AG04450 (cell line): Measurements from ENCODE around the gene LCMT2. TPM values are rescaled to one million over a fixed set of nuclear protein-coding genes. Genes with fewer than 3 reads are reported as not detected.

Experiments
- CTCF ChIA-PET: fragments of 300-600, 350-600 bp; formaldehyde crosslinking; extraction: SDS; loops from one replicate; lab custom pipeline; 2022; ENCODE audit warnings: antibody characterized with exemption, inconsistent platforms; lab: Charles Lee
- POLR2A ChIA-PET: fragments of 350-600 bp; formaldehyde crosslinking; extraction: SDS; loops from one replicate; lab custom pipeline; 2021; ENCODE audit warnings: antibody characterized with exemption, inconsistent platforms; lab: Yijun Ruan, JAX
- DNase-seq: peaks from one replicate; pipeline ENCODE4 v3.0.0-alpha.2; 2011; ENCODE audit warnings: low read depth, low spot score
- H3K27ac ChIP-seq: one replicate; pipeline ENCODE4 v1.5.1; 2012; ENCODE audit warnings: low read depth, low read length, control low read depth
- H3K27me3 ChIP-seq: one replicate; pipeline ENCODE4 v1.6.0; 2012; ENCODE audit warnings: low read length; ENCODE audit not compliant: control insufficient read depth, insufficient read depth
- H3K4me3 ChIP-seq: 2 replicates; pipeline ENCODE4 v1.5.1; 2011; ENCODE audit warnings: mild to moderate bottlenecking, low read depth, low read length, control low read depth
- H3K9me3 ChIP-seq: 2 replicates; pipeline ENCODE4 v1.5.1; 2012; ENCODE audit warnings: low read length; ENCODE audit not compliant: control insufficient read depth, insufficient read depth
- polyA minus RNA-seq: library from RNA; depleted of rRNA, polyadenylated mRNA; stranded (reverse); fragments of >200 nt; gene quantifications from 2 replicates; pipeline ENCODE4 v1.2.3, GENCODE V29; 2011; rRNA and poly(A)+ RNA removed
- polyA plus RNA-seq: library from polyadenylated mRNA; depleted of rRNA; stranded (reverse); fragments of >200 nt; gene quantifications from 2 replicates; pipeline ENCODE4 v1.2.3, GENCODE V29; 2011; rRNA removed
- TF ChIP-seq, protein P1 (sequence below): IDR thresholded peaks from 2 replicates; pipeline ENCODE4 v1.5.1; 2011; ENCODE audit warnings: low read depth, low read length, control low read depth, inconsistent platforms

Gene LCMT2
- polyA plus RNA-seq (11.2 and 11.7 TPM in 2 replicates), polyA minus RNA-seq (12.4 and 13.9 TPM in 2 replicates)

DNA sequence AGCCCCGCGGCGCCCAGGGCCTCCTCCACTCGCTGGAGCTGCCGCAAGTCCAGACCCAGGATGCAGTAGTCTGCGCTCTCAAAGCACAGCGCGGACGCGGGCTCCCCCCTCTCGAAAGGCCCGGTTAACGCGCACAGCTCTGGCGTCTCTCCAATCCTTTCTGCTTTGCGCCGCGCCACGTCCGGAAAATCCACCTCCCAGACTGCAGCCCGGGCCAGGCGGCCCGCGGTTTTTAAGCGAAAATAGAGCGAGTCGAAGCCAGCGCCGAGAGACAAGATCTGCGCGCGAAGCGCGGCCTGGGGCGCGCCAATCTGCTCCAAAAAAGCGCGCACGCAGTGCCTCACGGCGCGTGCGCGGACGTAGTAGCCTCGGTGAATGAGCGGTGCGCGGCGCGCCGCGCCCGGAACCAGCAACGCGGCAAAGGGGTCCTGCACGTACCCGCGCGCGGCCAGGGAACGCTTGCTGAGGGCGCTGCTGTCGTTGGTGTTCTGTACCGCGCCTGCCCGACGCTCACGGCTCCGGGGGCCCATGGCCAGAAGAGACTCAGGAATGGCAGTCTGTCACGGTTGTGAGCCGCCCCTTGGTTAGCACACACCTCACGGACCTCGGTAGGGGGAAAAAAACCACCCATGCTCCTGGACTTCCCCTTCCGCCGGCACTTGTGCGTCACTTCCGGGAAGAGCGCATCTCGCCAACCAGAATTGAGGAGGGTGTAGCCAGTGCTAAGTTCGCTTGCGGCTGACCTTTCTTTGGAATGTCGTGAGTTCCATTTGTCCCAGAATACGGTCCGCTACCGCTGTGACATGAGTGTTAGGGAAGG is at the start of gene LCMT2:
Gene LCMT2 (minus strand): TSS at position 614 of the 820 bp plus-strand sequence. CDS start 84 bp downstream, at position 530.
- CTCF ChIA-PET, result no interaction called here
- POLR2A ChIA-PET, result interaction anchor here (0.5 to 0.9 kb wide), 2 partner anchors 41 to 261 kb away, joined by 3 read pairs; partner anchors contain the start of genes TUBGCP4 and ZSCAN29

DNA sequence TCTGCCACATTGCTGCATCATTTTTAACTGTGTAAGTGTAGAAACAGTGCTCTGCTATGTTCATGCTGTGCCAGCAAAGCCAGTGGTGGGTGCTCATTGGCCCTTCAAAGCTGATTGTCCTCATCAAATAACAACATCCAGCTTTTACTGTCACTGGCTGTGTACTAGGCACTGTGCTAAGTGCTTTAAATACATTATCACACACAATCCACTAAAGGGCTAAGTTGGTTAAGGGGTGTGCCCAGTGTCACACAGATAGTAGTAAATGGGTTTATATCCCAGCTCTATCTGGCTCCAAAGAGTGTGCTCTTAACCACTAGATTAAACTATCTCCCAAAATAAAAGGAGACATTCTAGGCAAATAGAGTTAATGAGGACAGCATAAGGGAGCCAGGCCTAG is 48.2 kb upstream of the LCMT2 start:
- POLR2A ChIA-PET, result no interaction called here
- CTCF ChIA-PET, result no interaction called here
- no peaks in the 10 kb centered on the region for H3K27me3 ChIP-seq
- no peak overlapping the region for H3K27ac ChIP-seq
- no peak for DNase-seq
- no peak overlapping the region for H3K4me3 ChIP-seq
- TF ChIP-seq, protein P1, sequence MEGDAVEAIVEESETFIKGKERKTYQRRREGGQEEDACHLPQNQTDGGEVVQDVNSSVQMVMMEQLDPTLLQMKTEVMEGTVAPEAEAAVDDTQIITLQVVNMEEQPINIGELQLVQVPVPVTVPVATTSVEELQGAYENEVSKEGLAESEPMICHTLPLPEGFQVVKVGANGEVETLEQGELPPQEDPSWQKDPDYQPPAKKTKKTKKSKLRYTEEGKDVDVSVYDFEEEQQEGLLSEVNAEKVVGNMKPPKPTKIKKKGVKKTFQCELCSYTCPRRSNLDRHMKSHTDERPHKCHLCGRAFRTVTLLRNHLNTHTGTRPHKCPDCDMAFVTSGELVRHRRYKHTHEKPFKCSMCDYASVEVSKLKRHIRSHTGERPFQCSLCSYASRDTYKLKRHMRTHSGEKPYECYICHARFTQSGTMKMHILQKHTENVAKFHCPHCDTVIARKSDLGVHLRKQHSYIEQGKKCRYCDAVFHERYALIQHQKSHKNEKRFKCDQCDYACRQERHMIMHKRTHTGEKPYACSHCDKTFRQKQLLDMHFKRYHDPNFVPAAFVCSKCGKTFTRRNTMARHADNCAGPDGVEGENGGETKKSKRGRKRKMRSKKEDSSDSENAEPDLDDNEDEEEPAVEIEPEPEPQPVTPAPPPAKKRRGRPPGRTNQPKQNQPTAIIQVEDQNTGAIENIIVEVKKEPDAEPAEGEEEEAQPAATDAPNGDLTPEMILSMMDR, result no peak
- no peaks in the 10 kb centered on the region for H3K9me3 ChIP-seq

More for the DNA sequence above, at the start of gene LCMT2:
- Histone ChIP-seq H3K27ac (peak within 1 kb of the TSS; percentile 96), H3K4me3 (peak within 1 kb of the TSS; percentile 90), H3K9me3 (0 out of 2 replicates have a peak, but pooled peaks cover 7% of the 10 kb centered on the region), H3K27me3 (no peaks in the 10 kb centered on the region)
- DNase-seq, result peak; percentile 77
- TF ChIP-seq, protein P1, result no peak

- Histone ChIP-seq H3K9me3 (no peaks in the 10 kb centered on the region; the same call in 1 of the 2 replicates), H3K27me3 (no peaks in the 10 kb centered on the region), H3K27ac (no peak overlapping the region), H3K4me3 (no peak overlapping the region)
- POLR2A ChIA-PET, result no interaction called here
- TF ChIP-seq, protein P1, result peak; percentile 80
- CTCF ChIA-PET, result interaction anchor here (0.8 to 2.2 kb wide), 13 partner anchors 8 to 375 kb away, joined by 3 to 13 read pairs (median 4); no protein-coding TSS in a partner anchor
- no peak for DNase-seq
Measured at GRCh38 chr15:43376017-43376705, 45.8 kb upstream of the LCMT2 start.

- CTCF ChIA-PET, result interaction anchor here (0.6 to 1.3 kb wide), 5 partner anchors 9 to 184 kb away, joined by 3 to 6 read pairs (median 4); no protein-coding TSS in a partner anchor
Measured at GRCh38 chr15:43370975-43371974, 40.9 kb upstream of the LCMT2 start, which contains the start of the genes TUBGCP4 and ZSCAN29. Gene TUBGCP4, plus strand, starts transcription at chr15:43371101. Its CDS starts 254 bp downstream, at chr15:43371355. Gene ZSCAN29, minus strand, starts transcription at chr15:43371043. Its CDS starts 1,130 bp downstream, at chr15:43369913.

More at GRCh38 chr15:43370975-43371974, 40.9 kb upstream of the LCMT2 start, which contains the start of the genes TUBGCP4 and ZSCAN29:
- Histone ChIP-seq H3K27ac (peak within 1 kb of the TSS; percentile 39), H3K27me3 (no peaks in the 10 kb centered on the region), H3K4me3 (peak within 1 kb of the TSS; percentile 89), H3K9me3 (peaks cover 7% of the 10 kb centered on the region)
- TF ChIP-seq, protein P1, result peak; percentile 34
- POLR2A ChIA-PET, result interaction anchor here (0.6 to 1.2 kb wide), 4 partner anchors 13 to 134 kb away, joined by 3 to 5 read pairs (median 3); no protein-coding TSS in a partner anchor
- peak; percentile 26 for DNase-seq
